ENCODE results near the gene FLRT2.

Gene FLRT2

GRCh38 chr14:85554106-85554505, 24.2 kb downstream of the FLRT2 start:
- H3K4me1 ChIP-seq (ENCODE audit: insufficient read depth, low read length, severe bottlenecking): no peaks in the 10 kb centered on the region
- H3K9ac ChIP-seq (ENCODE audit: low read length): no peak overlapping the region
- TF ChIP-seq EZH2 (IDR thresholded peaks at IDR 0.05; ENCODE audit: borderline replicate concordance, low read length): no peak
- TF ChIP-seq CTCF (IDR thresholded peaks at IDR 0.05; ENCODE audit: low read length): no peak
- H3K4me3 ChIP-seq (ENCODE audit: low read depth, low read length, poor library complexity, severe bottlenecking): no peak overlapping the region
- H3K36me3 ChIP-seq (ENCODE audit: insufficient read depth, low read length): no peaks in the 10 kb centered on the region
- H3K27ac ChIP-seq (ENCODE audit: low read depth, low read length, poor library complexity, severe bottlenecking): no peak overlapping the region
- H3K4me2 ChIP-seq (ENCODE audit: low read length): no peak overlapping the region
- H2AFZ ChIP-seq (ENCODE audit: low read length): no peak overlapping the region
- H3K9me3 ChIP-seq (ENCODE audit: low read length): no peaks in the 10 kb centered on the region
- no peaks in the 10 kb centered on the region for H4K20me1 ChIP-seq (ENCODE audit: insufficient read depth, low read length)
- H3F3A ChIP-seq (ENCODE audit: insufficient read depth, low read length): no peaks in the 10 kb centered on the region
- H3K9me2 ChIP-seq (ENCODE audit: low read depth, low read length): no peaks in the 10 kb centered on the region
- H3K79me2 ChIP-seq (ENCODE audit: insufficient read depth, low read length): no peaks in the 10 kb centered on the region
- no peaks in the 10 kb centered on the region for H3K27me3 ChIP-seq (ENCODE audit: insufficient read depth, low read length)

GRCh38 chr14:85556267-85556666, 26.3 kb downstream of the FLRT2 start:
- Histone ChIP-seq H3F3A (ENCODE audit: insufficient read depth, low read length) (no peaks in the 10 kb centered on the region), H2AFZ (ENCODE audit: low read length) (no peak overlapping the region), H3K9me2 (ENCODE audit: low read depth, low read length) (no peaks in the 10 kb centered on the region), H3K4me2 (ENCODE audit: low read length) (no peak overlapping the region), H3K27me3 (ENCODE audit: insufficient read depth, low read length) (no peaks in the 10 kb centered on the region), H3K27ac (ENCODE audit: low read depth, low read length, poor library complexity, severe bottlenecking) (no peak overlapping the region), H3K4me3 (ENCODE audit: low read depth, low read length, poor library complexity, severe bottlenecking) (no peak overlapping the region), H4K20me1 (ENCODE audit: insufficient read depth, low read length) (no peaks in the 10 kb centered on the region), H3K4me1 (ENCODE audit: insufficient read depth, low read length, severe bottlenecking) (no peaks in the 10 kb centered on the region), H3K36me3 (ENCODE audit: insufficient read depth, low read length) (no peaks in the 10 kb centered on the region), H3K9ac (ENCODE audit: low read length) (no peak overlapping the region), H3K9me3 (ENCODE audit: low read length) (no peaks in the 10 kb centered on the region), H3K79me2 (ENCODE audit: insufficient read depth, low read length) (no peaks in the 10 kb centered on the region)
- TF ChIP-seq CTCF (IDR thresholded peaks at IDR 0.05; ENCODE audit: low read length): no peak

- Histone ChIP-seq H4K20me1 (ENCODE audit: insufficient read depth, low read length) (no peaks in the 10 kb centered on the region), H3K9me2 (ENCODE audit: low read depth, low read length) (no peaks in the 10 kb centered on the region), H3F3A (ENCODE audit: insufficient read depth, low read length) (no peaks in the 10 kb centered on the region), H3K4me2 (ENCODE audit: low read length) (no peak overlapping the region), H3K9ac (ENCODE audit: low read length) (no peak overlapping the region), H3K4me3 (ENCODE audit: low read depth, low read length, poor library complexity, severe bottlenecking) (no peak overlapping the region), H3K79me2 (ENCODE audit: insufficient read depth, low read length) (no peaks in the 10 kb centered on the region), H2AFZ (ENCODE audit: low read length) (no peak overlapping the region), H3K27ac (ENCODE audit: low read depth, low read length, poor library complexity, severe bottlenecking) (no peak overlapping the region), H3K4me1 (ENCODE audit: insufficient read depth, low read length, severe bottlenecking) (no peaks in the 10 kb centered on the region), H3K27me3 (ENCODE audit: insufficient read depth, low read length) (no peaks in the 10 kb centered on the region), H3K36me3 (ENCODE audit: insufficient read depth, low read length) (no peaks in the 10 kb centered on the region), H3K9me3 (ENCODE audit: low read length) (no peaks in the 10 kb centered on the region)
- TF ChIP-seq EZH2 (IDR thresholded peaks at IDR 0.05; ENCODE audit: borderline replicate concordance, low read length) (no peak), CTCF (IDR thresholded peaks at IDR 0.05; ENCODE audit: low read length) (no peak)
Observed at GRCh38 chr14:85558505-85558904, 28.6 kb downstream of the FLRT2 start.
